ENCODE data around the gene POFUT2.
"Not testable (repeated sequence)": the region's sequence is repeated elsewhere in the genome, so short reads cannot be mapped to it uniquely, and the experiment has no call there.

POFUT2 gene

DNA sequence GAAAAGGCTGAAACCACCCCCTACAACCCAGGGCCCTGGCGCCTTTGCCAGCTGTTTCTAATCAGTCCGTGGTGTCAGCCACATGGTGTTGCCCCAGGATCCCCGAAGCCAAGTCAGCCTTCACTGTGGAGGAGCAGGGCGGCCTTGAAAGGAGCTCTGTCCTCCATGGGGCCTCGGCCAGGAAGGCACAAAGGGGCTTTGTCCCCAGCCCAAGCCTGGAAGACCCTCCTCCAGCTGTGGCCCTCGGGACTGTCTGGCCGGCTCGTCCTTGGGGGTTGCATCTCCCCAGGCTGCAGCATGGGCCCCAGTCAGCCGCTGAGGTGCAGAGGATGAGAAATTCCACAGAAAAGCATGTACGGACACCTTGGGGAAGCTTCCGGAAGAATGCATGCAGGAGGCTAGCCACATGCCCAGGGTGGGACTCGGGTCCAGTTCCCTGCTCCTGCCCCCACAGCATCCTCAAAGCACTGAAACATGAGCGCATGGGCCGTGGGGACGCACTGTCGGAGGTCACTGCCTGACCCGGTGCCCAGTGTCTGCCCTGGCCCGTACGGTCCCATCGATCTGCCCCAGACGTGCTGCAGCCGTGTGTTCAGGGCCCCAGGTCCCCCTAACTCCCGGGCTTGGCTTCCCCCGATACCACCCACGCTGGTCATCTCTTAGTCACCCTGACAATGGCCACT lies 38.6 kb upstream of the POFUT2 start:
- DNase-seq (ENCODE audit: low spot score), result no peak

DNA sequence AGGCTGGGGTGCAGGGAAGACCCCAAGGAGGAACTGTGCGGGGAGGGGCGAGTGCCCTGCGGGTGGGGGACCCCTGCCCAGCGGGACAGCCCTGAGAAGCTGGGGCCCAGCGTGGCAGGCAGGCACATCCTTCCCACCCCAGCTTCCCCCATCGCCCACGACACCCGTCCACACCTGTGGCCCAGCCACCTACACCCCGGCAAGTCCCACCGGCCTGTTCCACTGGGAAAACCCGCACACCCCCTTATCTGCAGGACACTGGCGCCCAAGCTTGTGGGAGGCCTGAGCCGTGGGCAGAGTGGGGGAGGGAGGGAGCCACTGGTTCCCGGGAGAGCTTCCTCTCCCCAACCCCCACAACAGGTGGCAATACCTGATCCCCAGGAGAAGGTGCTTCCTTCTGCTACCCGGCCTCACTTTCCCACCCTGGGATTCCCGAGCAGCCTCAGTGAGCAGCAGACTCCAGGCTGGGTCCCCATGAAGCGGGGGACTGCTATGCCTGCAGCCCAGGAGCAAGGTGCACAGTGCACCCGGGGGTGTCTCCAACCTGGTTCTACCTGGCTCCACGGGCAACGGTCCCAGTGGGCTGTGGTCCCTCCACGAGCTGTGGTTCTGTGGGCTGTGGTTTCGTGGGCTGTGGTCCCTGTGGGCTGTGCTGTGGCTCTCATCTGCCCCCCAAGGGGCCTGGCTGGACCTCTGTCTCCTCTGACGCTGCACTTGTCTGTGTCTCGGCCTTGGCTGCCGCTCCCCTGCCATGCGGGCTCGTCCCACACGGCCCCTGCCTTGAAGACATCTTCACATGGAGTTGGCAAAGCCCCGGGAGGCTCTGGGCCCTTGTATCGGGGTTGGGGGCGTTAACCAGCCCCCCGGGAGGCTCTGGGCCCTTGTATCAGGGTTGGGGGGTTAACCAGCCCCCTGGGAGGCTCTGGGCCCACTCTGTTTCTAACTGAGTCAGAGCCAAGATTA lies 37.8 kb upstream of the POFUT2 start:
- no peak for DNase-seq (ENCODE audit: low spot score)

DNA sequence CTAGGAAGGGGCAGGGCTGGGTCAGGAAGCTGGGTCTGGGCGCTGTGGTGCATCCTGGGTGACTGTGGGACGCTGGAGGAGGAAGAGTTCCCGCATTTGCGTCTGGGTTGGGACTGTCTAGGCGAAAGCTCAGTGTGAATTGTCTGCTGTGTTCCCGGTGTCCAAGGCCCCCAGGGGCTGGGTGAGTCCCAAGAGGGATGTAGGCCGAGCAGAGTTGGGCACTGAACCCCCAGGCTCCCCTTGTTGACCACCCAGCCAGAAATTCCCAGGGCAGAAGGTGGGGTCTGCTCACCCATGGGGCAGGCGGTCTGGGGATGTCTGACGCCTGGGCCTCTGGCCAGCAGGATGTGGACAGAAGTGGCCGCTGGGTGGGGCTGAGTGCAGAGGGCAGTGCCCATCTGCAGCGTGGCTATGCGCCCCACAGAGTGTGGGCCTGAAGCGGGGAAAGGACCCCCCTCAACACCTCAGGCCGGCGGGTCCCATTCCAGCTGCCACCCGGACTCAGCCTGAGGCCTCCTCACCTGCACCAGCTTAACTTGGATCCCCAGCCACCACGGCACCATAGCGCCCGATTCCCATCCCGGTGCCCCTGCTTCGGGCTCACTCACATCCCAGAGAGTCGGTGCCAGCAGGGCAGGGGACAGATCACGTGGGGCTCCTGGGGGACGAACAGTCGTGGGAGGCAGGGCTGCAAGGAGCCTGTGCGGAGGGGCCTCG lies 37.0 kb upstream of the POFUT2 start:
- no peak for DNase-seq (ENCODE audit: low spot score)

DNA sequence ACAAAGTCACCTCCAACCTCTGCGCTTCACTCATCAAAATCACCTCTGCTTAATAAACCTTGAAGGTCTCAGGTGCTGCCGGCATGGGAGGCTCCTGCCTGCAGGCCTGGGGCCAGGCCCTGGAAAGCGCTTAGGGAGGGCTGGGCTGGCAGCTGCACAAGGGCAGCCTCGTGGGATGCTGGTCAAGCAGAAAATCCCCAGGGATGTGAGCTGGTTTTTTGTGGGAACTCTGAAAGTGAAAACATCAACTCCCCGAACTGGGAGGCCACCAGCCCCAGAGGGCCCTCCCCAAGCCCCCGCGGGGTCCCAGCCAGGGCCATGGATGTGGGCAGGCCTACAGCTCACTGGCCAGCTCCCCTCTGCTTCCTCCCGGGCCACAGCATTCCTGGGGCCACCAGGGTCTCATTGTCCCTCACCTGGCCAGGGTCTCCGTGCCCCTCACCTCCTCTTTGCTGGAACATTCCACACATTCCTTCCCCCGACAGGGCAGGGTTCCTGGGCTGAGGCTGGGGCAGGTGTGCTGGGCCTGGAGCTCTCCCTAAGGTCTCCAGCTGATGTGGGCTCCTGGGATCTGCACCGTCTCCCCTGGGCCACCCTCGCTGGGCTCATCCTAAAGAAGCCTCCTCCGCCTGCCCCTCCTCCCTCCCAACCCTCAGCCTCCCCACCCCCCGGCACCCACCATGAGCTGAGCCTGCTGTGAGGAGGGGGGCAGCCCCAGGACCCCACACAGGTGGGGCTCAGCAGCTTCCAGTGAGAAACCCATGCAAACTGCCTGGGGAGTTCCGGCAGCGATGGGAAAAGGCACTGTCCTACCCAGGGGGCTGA lies 36.0 kb upstream of the POFUT2 start:
- DNase-seq (ENCODE audit: low spot score), result peak; percentile 33

DNA sequence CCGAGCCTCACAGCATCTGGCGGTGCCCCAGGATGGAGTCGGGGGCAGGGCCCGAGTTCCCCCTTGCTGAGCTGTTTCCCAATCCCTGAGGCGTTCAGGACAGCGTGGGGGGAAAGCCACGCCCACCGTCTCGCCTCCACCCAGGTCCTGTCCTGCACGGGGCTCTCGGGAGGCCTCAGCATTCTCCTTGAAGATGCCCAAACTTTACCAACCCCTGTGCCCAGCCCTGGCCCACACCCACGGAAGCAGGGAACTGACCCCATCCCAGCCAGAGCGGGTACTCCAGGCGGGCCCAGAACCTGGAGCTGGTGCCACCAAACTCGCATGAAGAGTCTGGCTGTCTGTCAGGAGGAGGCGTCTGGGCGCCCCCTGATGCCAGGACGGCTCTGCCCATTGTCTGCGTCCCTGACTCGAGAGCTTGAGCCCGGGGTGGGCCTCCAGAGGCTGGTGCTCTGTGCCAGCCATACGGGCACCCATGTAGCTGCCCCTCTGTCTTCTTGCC lies 35.3 kb upstream of the POFUT2 start:
- peak; percentile 53 for DNase-seq (ENCODE audit: low spot score)

DNA sequence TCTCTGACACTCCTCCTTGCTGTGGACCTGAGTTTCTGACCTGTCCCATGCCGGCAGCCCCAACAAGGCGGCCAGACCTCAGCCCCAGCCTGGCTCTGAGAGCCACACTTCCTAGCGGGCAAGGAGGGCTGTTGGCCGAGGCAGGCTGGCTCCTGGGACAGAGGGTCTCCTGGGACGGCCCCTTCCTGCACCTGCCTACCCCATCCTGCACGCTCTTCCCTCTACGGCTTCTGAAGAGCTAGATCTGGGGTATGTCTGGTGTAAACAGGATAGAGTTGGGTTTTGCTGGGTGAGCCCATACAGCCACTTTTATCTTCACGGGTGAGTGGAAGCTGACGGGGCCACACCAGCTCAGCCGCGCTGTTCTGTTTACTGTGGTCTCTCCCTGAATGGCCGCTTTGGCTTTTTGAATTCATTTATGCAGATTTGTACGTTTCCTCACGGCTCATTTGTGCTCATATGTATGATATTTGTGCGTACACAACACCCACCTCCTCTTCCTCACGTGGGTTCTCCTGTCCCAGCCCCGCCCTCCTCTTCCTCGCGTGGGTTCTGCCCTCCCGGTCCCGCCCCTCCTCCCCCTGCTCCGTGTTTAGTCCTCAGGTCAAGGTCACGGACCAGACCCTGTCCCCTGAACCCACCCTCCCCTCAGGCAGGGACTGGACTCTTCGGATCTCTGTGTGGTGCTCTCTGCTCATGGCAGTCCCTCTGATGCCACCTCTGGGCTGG lies 34.7 kb upstream of the POFUT2 start:
- no peak for DNase-seq (ENCODE audit: low spot score)

DNA sequence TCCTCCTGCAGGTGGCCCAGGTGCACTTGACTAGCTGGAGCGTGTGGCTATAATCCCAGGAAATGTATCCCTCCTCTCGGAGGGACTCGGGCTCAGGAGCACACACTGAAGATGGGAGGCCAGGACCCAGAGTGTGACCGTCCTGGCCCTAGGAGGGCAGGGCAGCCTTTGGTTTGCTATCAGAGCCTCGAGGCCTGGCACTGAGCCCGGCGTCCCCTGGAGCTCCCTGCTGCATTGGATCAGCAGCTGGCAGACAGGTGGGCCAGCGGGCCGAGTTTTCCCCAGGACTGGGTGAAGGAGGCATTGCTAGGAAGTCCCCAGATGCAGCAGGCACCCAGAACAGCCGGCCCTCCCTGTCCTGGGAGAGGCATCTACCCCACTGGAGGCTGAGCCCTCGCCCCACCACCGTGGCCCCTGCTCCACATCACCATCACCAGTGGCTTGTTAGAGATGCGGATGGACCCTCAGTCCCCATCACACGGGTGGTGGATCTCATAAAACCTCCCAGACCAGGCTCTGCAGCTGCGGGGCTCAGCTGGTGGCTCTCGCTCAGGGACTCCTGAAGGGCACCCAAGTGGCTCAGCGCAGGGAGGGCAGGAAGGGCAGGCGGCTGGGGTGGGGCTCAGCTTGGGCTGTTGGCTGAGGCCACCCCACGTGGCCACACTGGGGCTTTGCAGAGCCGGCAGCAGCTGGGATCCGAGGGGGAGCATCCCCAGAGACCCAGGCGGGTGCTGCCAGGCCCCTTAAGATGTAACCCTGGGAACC lies 32.7 kb upstream of the POFUT2 start:
- no peak for DNase-seq (ENCODE audit: low spot score)

DNA sequence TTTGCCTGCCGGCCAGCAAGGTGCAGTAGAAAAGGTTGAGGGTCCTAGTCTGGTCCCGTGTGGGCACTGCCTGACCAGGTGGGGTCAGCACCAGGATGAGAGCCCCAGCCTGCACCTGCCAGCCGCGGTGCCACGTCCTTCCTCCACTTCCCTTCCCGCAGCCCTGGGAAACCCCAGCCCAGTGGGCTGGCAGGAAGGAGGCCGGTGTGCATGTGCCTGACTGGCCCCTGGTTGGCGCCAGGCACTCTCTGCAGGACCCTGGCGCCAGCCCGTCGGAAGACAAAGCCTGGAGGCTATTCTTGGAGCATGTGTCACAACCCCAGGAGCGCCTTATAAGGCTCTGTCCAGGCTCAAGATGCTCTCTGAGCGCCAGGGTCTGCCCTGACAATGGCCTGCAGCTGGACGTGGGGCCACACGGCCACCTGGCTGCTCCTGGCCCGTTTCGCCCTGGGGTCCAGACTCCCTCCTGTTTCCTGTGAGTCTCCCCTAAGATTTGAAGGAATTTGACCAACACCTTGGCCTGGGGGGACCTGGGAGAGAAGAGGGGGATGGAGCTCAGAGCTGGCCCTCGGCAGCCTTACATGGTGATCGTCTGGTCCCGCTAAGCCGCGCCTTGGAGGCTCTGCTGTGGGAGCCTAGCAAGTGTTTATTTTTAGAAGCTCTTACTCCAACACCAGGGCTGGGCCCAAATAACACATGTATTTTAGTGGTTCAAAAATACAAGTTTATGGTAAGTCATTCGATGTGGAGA lies 31.9 kb upstream of the POFUT2 start:
- DNase-seq (ENCODE audit: low spot score), result no peak

DNA sequence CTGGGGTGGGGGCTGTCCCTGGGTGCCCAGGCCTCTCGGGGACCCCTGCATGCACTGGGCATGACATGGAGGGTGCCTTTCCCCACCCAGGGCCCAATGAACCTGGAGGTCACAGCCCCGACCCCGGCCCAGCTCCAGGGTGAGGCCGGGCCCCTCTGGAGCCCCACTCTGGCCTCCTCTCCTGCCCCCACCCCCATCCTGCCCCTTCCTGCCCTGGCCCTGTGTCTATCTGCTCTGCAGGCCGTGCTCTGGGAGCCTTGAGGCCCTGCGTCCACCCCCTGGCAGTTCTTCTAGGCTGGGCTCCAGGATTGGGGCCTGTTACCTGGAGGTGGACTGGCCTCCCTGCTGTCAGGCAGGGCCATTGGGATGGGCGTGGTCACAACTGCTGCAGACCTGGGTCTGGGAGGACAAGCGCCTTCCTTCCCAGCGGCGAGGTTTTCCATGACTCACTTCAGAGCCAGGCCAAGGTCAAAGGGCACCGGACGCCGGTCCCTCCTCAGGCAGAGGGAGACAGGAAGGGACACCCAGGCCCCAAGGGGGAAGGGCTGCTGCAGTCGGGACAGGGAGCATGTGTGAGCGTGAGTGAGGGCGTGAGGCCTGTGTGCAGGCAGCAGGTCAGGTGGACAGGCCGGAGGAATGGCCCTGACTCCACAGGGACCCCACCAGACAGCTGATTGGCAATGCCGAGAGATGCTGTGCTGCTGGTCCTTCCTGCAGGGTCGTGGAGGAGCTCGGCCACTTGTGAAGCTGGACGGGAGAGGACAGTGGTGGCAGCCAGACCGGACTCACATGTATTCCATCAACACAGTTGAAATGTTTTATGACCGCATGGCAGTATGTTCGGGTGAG lies 31.1 kb upstream of the POFUT2 start:
- peak; percentile 74 for DNase-seq (ENCODE audit: low spot score)

DNA sequence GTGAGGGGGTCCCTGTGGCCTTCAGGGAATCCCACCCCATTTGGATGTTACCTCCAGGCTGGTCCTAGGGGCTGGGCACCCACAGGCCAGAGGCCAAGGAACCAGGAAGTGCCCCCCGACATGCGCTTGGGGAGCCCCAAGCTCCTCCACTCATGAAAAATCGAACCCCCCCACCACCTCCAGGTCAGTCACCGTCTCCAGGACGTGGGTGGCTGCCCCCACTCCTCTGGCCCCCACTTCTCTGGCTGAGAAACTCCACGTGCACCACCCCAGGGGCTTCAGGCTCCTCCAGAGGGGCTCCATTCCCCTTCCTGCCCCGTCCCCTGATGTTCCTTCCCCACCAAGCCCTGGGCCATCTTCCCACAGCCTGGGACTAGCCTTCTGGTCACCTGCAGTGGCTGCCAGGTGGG lies 30.5 kb upstream of the POFUT2 start:
- no peak for DNase-seq (ENCODE audit: low spot score)

DNA sequence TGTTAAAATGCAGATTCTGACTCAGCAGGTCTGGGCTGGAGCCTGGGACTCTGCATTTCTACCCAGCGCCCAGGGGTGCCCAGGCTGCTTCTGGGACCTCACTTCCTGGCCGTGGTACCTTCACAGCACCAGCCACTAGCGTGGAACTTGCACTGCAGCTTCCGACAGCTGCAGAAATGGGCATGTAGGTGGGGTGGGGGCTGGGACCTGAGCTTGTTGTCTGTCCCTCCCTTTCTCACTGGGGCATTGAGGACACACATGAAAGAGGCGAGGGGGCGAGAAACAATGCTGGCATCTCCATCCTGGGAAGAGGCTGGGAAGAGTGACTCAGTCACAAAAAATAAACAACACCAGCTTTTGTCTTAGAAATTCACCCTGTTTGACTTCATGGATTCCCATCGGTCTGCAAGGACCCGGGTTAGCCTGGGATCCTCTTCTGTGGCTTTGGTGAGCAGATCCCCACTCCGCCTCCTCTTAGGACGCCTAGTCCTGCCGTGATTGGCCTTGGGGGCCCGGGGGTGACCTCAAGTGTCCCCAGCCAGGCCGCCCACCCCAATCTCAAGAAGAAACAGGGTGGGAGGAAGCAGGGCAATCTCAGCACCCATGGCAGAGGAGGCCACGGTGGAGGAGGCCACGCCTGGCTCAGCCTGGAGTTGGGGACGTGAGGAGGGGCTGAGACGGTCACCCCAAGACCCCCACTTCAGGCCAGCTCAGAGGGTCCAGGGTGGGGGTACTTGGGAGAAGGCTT lies 29.9 kb upstream of the POFUT2 start:
- no peak for DNase-seq (ENCODE audit: low spot score)

DNA sequence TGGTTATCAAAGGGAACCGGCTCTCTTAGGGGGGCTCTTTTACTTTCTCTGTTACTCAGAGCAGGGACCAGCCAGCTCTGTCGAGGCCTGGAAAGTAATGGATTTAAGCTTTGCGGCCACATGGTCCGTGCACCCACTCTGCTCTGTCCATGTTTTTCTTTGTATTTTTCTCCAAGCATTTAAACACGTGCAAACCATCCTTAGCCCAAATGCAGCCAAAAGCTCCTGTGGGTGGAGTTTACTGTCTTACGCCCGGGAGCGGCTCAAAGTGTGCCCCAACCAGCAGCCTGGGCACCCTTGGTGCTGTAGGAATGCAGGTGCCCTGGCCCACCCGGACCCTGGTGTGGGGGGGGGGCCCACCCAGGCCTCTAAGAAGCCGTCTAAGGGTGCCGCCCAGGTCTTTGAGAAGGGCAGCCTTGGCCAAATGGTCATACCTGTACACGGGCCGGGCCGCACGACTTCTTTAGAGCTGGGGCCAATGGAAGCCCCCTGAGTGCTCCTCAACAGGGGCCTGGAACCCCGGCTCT lies 29.2 kb upstream of the POFUT2 start:
- DNase-seq (ENCODE audit: low spot score), result no peak

DNA sequence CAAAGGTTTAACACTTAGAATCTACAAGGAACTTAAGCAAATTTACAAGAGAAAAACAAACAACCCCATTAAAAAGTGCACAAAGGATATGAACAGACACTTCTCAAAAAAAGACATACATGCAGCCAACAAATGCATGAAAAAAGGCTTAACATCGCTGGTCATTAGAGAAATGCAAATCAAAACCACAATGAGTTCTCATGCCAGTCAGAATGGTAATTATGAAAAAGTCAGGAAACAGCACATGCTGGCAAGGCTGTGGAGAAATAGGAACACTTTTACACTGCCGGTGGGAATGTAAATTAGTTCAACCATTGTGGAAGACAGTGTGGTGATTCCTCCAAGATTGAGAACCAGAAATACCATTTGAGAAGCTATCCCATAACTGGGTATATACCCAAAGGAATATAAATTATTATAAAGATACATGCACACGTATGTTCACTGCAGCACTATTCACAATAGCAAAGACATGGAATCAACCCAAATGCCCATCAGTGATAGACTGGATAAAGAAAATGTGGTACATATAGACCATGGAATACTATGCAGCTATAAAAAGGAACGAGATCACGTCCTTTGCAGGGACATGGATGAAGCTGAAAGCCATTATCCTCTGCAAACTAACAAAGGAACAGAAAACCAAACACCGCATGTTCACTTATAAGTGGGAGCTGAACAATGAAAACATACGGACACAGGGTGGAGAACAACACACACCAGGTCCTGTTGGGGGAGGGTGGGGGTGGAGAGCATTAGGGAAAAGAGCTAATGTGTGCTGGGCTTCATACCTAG lies 28.2 kb upstream of the POFUT2 start:
- DNase-seq (ENCODE audit: low spot score), result not testable (repeated sequence)

DNA sequence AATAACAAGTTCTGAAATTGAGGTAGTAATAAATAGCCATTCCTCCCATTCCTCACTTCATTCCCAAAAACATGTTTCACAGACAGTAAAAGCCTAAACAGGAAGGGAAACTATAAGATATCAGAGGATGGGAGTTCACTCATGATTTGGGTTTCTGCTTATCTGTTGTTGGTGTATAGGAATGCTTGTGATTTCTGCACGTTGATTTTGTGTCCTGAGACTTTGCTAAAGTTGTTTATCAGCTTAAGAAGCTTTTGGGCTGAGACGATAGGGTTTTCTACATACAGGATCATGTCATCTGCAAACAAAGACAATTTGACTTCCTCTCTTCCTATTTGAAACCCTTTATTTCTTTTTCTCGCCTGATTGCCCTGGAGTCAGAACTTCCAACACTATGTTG lies 26.0 kb upstream of the POFUT2 start:
- DNase-seq (ENCODE audit: low spot score), result no peak

DNA sequence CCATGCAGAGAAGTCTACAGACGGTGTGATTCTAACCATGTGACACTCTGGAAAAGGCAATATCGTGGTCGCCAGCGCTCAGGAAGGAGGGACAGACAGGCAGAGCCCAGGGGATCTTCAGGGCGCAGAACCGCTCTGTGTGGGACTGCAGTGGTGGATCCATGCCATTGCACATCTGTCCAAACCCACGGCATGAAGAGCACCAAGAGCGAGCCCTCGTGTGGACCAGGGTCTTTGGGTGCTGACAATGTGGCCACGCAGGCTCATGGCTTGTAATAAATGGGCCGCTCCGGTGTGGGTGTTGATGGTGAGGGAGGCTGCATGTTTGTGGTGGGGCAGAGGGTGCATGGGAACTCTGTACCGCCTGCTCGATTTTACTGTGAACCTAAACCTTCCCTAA lies 25.3 kb upstream of the POFUT2 start:
- DNase-seq (ENCODE audit: low spot score), result no peak

DNA sequence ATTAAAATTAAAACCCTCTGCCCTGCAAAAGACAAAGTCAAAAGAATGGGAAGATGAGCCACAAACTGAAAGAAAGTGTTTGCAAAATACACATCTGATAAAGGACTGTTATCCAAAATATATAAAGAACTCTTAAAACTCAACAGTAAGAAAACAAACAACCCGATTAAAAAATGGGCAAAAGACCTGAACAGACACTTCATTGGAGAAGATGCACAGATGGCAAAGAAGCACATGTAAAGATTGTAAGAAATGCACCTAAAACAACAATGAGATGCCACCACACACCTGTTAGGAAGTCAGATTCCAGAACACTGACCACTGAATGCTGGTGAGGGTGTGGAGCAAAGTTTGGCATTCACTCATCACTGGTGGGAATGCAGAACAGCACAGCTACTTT lies 24.6 kb upstream of the POFUT2 start:
- no peak for DNase-seq (ENCODE audit: low spot score)

DNA sequence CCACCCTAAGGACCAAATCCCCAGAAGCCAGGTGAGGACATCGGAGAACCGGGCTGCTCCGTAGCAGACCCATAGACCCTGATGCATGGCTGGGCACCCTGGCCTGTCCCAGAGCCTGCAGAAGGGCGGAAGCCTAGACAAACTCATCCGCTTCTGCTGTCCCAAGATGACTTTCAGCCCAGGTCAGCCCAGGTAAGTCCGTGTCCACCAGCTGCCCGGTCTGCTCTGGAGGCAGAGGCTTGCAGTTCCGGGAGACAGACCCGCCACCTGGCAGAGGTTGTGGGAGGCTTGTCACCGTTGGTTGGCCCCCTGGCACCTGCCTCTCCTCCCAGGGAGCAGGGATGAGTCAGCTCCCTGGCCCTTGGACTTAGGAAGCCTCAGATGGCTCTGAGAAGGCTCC lies 22.8 kb upstream of the POFUT2 start:
- DNase-seq (ENCODE audit: low spot score), result peak; percentile 49

Measured in kidney tubule cell (primary cell).